ENCODE data around the gene MBNL1. TPM values are rescaled to one million over a fixed set of nuclear protein-coding genes. Genes with fewer than 3 reads are reported as not detected.

Gene MBNL1
- total and polyA plus RNA-seq, 4 donors = 17.1 to 110 (median 62.3) TPM

- DNase-seq (ENCODE audit: low spot score) = no peak
- no peaks in the 10 kb centered on the region for H3K27me3 ChIP-seq (ENCODE audit: control insufficient read depth in 4 of 4, insufficient read depth in 4 of 4, low read length in 3 of 4)
- 95% methylated on average over 4 of the region's 4 CpGs for WGBS
- TF ChIP-seq MAX (IDR thresholded peaks at IDR 0.05) = no peak
- no peak for TF ChIP-seq NR2F2 (IDR thresholded peaks at IDR 0.05)
- TF ChIP-seq FOXA2 (IDR thresholded peaks at IDR 0.05) = no peak
- TF ChIP-seq YY1 (IDR thresholded peaks at IDR 0.05) = no peak
- no peak for TF ChIP-seq FOXA1 (IDR thresholded peaks at IDR 0.05)
- no peak for TF ChIP-seq JUND (IDR thresholded peaks at IDR 0.05)
- TF ChIP-seq REST (IDR thresholded peaks at IDR 0.05) = no peak
- TF ChIP-seq EGR1 (IDR thresholded peaks at IDR 0.05; ENCODE audit: low read depth in 2 of 2) = no peak
- TF ChIP-seq HNF4A (conservative IDR thresholded peaks at IDR 0.05) = no peak
- no peak for TF ChIP-seq RXRA (IDR thresholded peaks at IDR 0.05)
- TF ChIP-seq SP1 (IDR thresholded peaks at IDR 0.05) = no peak
- no peak for TF ChIP-seq CTCF (IDR thresholded peaks at IDR 0.05; ENCODE audit: low read depth, low read length, missing input control)
- no peak overlapping the region for H3K27ac ChIP-seq (ENCODE audit: low read depth in 1 of 2, low read length in 2 of 2)
- H3K36me3 ChIP-seq (ENCODE audit: control insufficient read depth in 4 of 4, insufficient read depth in 3 of 4, low read depth in 1 of 4, low read length in 3 of 4) = peaks cover 0 to 6% (median 0%) of the 10 kb centered on the region in 4 donors
- H3K9ac ChIP-seq (ENCODE audit: low read depth in 1 of 2, low read length in 2 of 2) = no peak overlapping the region
- H3K9me3 ChIP-seq (ENCODE audit: control insufficient read depth in 4 of 4, low read length in 3 of 4) = no peaks in the 10 kb centered on the region
- H3K4me1 ChIP-seq (ENCODE audit: control insufficient read depth in 4 of 4, insufficient read depth in 4 of 4, low read length in 3 of 4) = peaks cover 0 to 5% (median 1%) of the 10 kb centered on the region in 4 donors
- no peak overlapping the region for H3K4me3 ChIP-seq (ENCODE audit: low read depth in 1 of 3, low read length in 3 of 3)
Observed at GRCh38 chr3:152373379-152373778, 104.7 kb downstream of the MBNL1 start.

GRCh38 chr3:152374262-152374990, 105.7 kb downstream of the MBNL1 start:
- Histone ChIP-seq H3K4me3 (ENCODE audit: low read depth in 1 of 3, low read length in 3 of 3) (no peak overlapping the region), H3K9me3 (ENCODE audit: control insufficient read depth in 4 of 4, low read length in 3 of 4) (no peaks in the 10 kb centered on the region), H3K4me1 (ENCODE audit: control insufficient read depth in 4 of 4, insufficient read depth in 4 of 4, low read length in 3 of 4) (peaks cover 0 to 4% (median 1%) of the 10 kb centered on the region in 4 donors), H3K36me3 (ENCODE audit: control insufficient read depth in 4 of 4, insufficient read depth in 3 of 4, low read depth in 1 of 4, low read length in 3 of 4) (peaks cover 0 to 6% (median 0%) of the 10 kb centered on the region in 4 donors), H3K27ac (ENCODE audit: low read depth in 1 of 2, low read length in 2 of 2) (no peak overlapping the region), H3K9ac (ENCODE audit: low read depth in 1 of 2, low read length in 2 of 2) (no peak overlapping the region), H3K27me3 (ENCODE audit: control insufficient read depth in 4 of 4, insufficient read depth in 4 of 4, low read length in 3 of 4) (no peaks in the 10 kb centered on the region)
- 74% methylated on average over 3 of the region's 3 CpGs for WGBS
- TF ChIP-seq ZBTB33 (IDR thresholded peaks at IDR 0.05) = no peak
- no peak for TF ChIP-seq ATF3 (IDR thresholded peaks at IDR 0.05)
- no peak for TF ChIP-seq NR2F2 (IDR thresholded peaks at IDR 0.05)
- TF ChIP-seq CTCF (IDR thresholded peaks at IDR 0.05; ENCODE audit: low read depth, low read length, missing input control) = no peak
- TF ChIP-seq REST (IDR thresholded peaks at IDR 0.05) = no peak
- no peak for TF ChIP-seq JUND (IDR thresholded peaks at IDR 0.05)
- no peak for TF ChIP-seq FOXA1 (IDR thresholded peaks at IDR 0.05)
- TF ChIP-seq RXRA (IDR thresholded peaks at IDR 0.05) = no peak
- TF ChIP-seq EGR1 (IDR thresholded peaks at IDR 0.05; ENCODE audit: low read depth in 2 of 2) = no peak
- TF ChIP-seq HNF4A (conservative IDR thresholded peaks at IDR 0.05) = no peak
- TF ChIP-seq MAX (IDR thresholded peaks at IDR 0.05) = no peak
- TF ChIP-seq HNF4G (IDR thresholded peaks at IDR 0.05) = no peak
- TF ChIP-seq SP1 (IDR thresholded peaks at IDR 0.05) = no peak
- TF ChIP-seq YY1 (IDR thresholded peaks at IDR 0.05) = no peak
- no peak for TF ChIP-seq FOXA2 (IDR thresholded peaks at IDR 0.05)
- no peak for DNase-seq (ENCODE audit: low spot score)

Measured in liver (tissue), 9 donors.